Prostate gland (tissue), 2 donors: ENCODE measurements around the gene RNASEH2B. TPM values are rescaled to one million over a fixed set of nuclear protein-coding genes. Genes with fewer than 3 reads are reported as not detected.

Experiments
- DNase-seq: peaks from one replicate; pipeline ENCODE4 v3.0.0-alpha.2; 2019; ENCODE audit warnings: low spot score
- H3K27ac ChIP-seq, 2 donors: fragments of 200-600 bp; sonication (generic); 2 replicates each; pipeline ENCODE4 v1.5.1; 2017 to 2019
- H3K27me3 ChIP-seq: fragments of 200-600 bp; sonication (generic); replicated peaks from 2 replicates; pipeline ENCODE4 v1.5.1; 2019; ENCODE audit not compliant: insufficient read depth
- H3K36me3 ChIP-seq, 2 donors: fragments of 200-600 bp; sonication (generic); 1 replicate in 1 of 2; 2 replicates in 1 of 2; pipeline versions ENCODE4 v1.5.1 to v1.8.1; 2017 to 2019
- H3K4me1 ChIP-seq: fragments of 200-600 bp; sonication (generic); replicated peaks from 2 replicates; pipeline ENCODE4 v1.5.1; 2019
- H3K4me3 ChIP-seq, 2 donors: fragments of 200-600 bp; sonication (generic); 2 replicates each; pipeline ENCODE4 v1.5.1; 2017 to 2019
- H3K9me3 ChIP-seq: fragments of 200-600 bp; sonication (generic); 2 replicates; pipeline ENCODE4 v1.5.1; 2017
- POLR2A ChIP-seq: fragments of 450-650 bp; IDR thresholded peaks from one replicate; pipeline ENCODE4 v1.6.1; 2016; ENCODE audit warnings: antibody characterized with exemption, mild to moderate bottlenecking
- POLR2AphosphoS5 ChIP-seq: sonication (generic); formaldehyde crosslinking; IDR thresholded peaks from one replicate; pipeline ENCODE4 v1.6.1; 2017; ENCODE audit warnings: antibody characterized with exemption
- WGBS: methylation state at CpG from one replicate; pipeline ENCODE4 v1.1.5; 2018; 5-methylcytosine and 5-hydroxymethylcytosine counted together
- intact Hi-C: fragments of 100-400 bp; cut with DNase I; formaldehyde crosslinking; loops from one replicate; pipeline ENCODE4 v1.14.2; 2022
- total RNA-seq, 2 donors: library from RNA; depleted of rRNA; stranded (reverse); fragments of >200 nt; gene quantifications; one replicate each; pipeline ENCODE4 v1.1.0, GENCODE V29; 2016
- TF ChIP-seq, protein P1 (sequence below), 4 experiments: fragments of 200-600 bp in 2 of 4; fragments of 450-650 bp in 2 of 4; sonication (generic) in 2 of 4; IDR thresholded peaks; 1 replicate in 3 of 4; 2 replicates in 1 of 4; pipeline ENCODE4 v1.5.1; 2016 to 2019; ENCODE audit warnings: antibody characterized with exemption in 4 of 4, mild to moderate bottlenecking in 2 of 4, moderate library complexity in 2 of 4

RNASEH2B gene
- total RNA-seq, 2 donors from 2014 or later: 34.1 to 54.9 TPM

GRCh38 chr13:50948601-50949000 is 39.0 kb downstream of the RNASEH2B start:
- no peaks in the 10 kb centered on the region for H3K9me3 ChIP-seq
- H3K27ac ChIP-seq: no peak overlapping the region
- intact Hi-C loops: no loop called here
- WGBS: 14% methylated on average over 1 of the region's 1 CpG
- DNase-seq: no peak
- TF ChIP-seq POLR2AphosphoS5 (no peak), POLR2A (no peak)
- TF ChIP-seq, protein P1, sequence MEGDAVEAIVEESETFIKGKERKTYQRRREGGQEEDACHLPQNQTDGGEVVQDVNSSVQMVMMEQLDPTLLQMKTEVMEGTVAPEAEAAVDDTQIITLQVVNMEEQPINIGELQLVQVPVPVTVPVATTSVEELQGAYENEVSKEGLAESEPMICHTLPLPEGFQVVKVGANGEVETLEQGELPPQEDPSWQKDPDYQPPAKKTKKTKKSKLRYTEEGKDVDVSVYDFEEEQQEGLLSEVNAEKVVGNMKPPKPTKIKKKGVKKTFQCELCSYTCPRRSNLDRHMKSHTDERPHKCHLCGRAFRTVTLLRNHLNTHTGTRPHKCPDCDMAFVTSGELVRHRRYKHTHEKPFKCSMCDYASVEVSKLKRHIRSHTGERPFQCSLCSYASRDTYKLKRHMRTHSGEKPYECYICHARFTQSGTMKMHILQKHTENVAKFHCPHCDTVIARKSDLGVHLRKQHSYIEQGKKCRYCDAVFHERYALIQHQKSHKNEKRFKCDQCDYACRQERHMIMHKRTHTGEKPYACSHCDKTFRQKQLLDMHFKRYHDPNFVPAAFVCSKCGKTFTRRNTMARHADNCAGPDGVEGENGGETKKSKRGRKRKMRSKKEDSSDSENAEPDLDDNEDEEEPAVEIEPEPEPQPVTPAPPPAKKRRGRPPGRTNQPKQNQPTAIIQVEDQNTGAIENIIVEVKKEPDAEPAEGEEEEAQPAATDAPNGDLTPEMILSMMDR (IDR thresholded peaks at IDR 0.05): no peak
- H3K36me3 ChIP-seq: no peaks in the 10 kb centered on the region
- H3K4me1 ChIP-seq: no peaks in the 10 kb centered on the region
- H3K27me3 ChIP-seq: no peaks in the 10 kb centered on the region
- H3K4me3 ChIP-seq: no peak overlapping the region

- Histone ChIP-seq H3K27ac (no peak overlapping the region), H3K36me3 (no peaks in the 10 kb centered on the region), H3K9me3 (no peaks in the 10 kb centered on the region), H3K4me3 (no peak overlapping the region), H3K4me1 (no peaks in the 10 kb centered on the region), H3K27me3 (no peaks in the 10 kb centered on the region)
- DNase-seq: no peak
- TF ChIP-seq, protein P1 (IDR thresholded peaks at IDR 0.05): no peak
- TF ChIP-seq POLR2A (no peak), POLR2AphosphoS5 (no peak)
- intact Hi-C loops: no loop called here
- WGBS: 46% methylated on average over 3 of the region's 3 CpGs
Observed at GRCh38 chr13:50950849-50951248, 41.3 kb downstream of the RNASEH2B start.

GRCh38 chr13:50951366-50951765 is 41.8 kb downstream of the RNASEH2B start:
- TF ChIP-seq, protein P1 (IDR thresholded peaks at IDR 0.05): no peak
- TF ChIP-seq POLR2AphosphoS5 (no peak), POLR2A (no peak)
- WGBS: 71% methylated on average over 3 of the region's 3 CpGs
- no peak overlapping the region for H3K27ac ChIP-seq
- no peak overlapping the region for H3K4me3 ChIP-seq
- H3K27me3 ChIP-seq: no peaks in the 10 kb centered on the region
- intact Hi-C loops: no loop called here
- no peak for DNase-seq
- no peaks in the 10 kb centered on the region for H3K9me3 ChIP-seq
- no peaks in the 10 kb centered on the region for H3K36me3 ChIP-seq
- no peaks in the 10 kb centered on the region for H3K4me1 ChIP-seq

DNA sequence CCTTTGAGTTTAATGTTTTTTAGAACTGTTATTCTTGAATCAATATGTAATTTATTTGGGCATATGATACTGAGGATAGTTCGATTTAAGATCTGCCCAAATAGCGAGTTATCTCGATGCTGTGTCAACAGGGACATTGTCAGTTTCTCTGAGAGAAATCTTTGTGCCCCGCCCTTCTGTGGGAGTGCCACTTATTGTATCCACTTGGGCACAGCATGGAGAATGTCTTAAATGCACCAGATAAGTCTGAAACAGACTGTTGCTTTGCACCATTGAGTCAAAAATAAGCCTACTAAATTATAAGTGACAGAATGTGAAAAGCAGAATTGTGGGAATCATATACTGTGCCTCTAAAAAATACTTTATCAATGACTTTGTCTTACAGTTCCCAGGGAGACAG is 45.6 kb downstream of the RNASEH2B start:
- H3K9me3 ChIP-seq: no peaks in the 10 kb centered on the region
- intact Hi-C loops: no loop called here
- no peaks in the 10 kb centered on the region for H3K36me3 ChIP-seq
- H3K27ac ChIP-seq: no peak overlapping the region
- H3K4me3 ChIP-seq: no peak overlapping the region
- no peaks in the 10 kb centered on the region for H3K27me3 ChIP-seq
- 78% methylated on average over 4 of the region's 4 CpGs for WGBS
- TF ChIP-seq, protein P1 (IDR thresholded peaks at IDR 0.05): no peak
- no peak for TF ChIP-seq POLR2AphosphoS5
- no peak for TF ChIP-seq POLR2A
- no peak for DNase-seq
- no peaks in the 10 kb centered on the region for H3K4me1 ChIP-seq

DNA sequence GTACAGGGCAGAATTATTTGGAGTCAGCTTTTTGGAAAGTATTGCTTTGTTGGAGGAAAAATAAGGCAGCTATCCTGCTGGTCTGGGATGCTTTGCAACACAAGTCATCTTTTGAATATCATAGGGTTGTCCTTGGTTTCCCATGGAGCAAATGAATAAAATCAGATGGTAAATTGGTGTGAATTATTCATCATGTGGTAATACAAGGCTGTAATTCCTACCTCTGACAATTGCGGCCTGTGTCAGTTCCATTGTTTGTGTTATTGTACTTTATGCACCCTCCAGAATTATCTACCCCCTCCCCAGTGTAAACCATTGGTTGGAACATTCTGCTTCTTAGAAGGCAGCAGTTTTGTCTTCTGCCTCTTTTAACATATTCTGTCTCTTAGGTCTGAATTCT is 46.2 kb downstream of the RNASEH2B start:
- Histone ChIP-seq H3K27ac (no peak overlapping the region), H3K4me1 (no peaks in the 10 kb centered on the region), H3K4me3 (no peak overlapping the region), H3K36me3 (no peaks in the 10 kb centered on the region), H3K27me3 (no peaks in the 10 kb centered on the region), H3K9me3 (no peaks in the 10 kb centered on the region)
- intact Hi-C loops: no loop called here
- no peak for TF ChIP-seq POLR2AphosphoS5
- TF ChIP-seq, protein P1 (IDR thresholded peaks at IDR 0.05): no peak
- TF ChIP-seq POLR2A: no peak
- 100% methylated on average over 1 of the region's 1 CpG for WGBS
- DNase-seq: no peak
